Inflammatory macrophage (primary cell): Measurements from ENCODE around the gene FAM187B.
"Not testable (repeated sequence)": the region's sequence is repeated elsewhere in the genome, so short reads cannot be mapped to it uniquely, and the experiment has no call there.

ENCODE experiments used
- DNase-seq, 2 donors: peaks; one replicate each; pipeline ENCODE4 v3.0.0-alpha.2; 2020 to 2022

Gene FAM187B

DNA sequence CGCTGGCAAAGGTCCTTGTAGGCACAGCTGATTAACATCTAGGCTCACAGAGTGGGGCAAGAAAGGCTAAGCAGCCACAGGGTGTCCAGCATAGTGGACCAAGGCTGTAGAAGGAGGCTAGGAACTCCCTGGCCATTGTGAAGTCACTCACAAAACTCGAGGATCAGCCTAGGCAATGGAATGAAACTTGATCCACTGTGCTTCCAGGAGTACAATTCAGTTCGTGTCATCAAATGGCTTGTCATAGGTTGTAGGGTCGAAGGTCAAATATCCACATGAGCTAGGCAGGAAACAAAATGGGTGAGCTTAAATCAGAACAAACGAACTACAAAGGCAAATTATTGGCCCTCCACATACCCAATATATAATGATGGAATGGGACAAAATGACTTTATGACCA lies 4.4 kb upstream of the FAM187B start:
- DNase-seq: no peak

DNA sequence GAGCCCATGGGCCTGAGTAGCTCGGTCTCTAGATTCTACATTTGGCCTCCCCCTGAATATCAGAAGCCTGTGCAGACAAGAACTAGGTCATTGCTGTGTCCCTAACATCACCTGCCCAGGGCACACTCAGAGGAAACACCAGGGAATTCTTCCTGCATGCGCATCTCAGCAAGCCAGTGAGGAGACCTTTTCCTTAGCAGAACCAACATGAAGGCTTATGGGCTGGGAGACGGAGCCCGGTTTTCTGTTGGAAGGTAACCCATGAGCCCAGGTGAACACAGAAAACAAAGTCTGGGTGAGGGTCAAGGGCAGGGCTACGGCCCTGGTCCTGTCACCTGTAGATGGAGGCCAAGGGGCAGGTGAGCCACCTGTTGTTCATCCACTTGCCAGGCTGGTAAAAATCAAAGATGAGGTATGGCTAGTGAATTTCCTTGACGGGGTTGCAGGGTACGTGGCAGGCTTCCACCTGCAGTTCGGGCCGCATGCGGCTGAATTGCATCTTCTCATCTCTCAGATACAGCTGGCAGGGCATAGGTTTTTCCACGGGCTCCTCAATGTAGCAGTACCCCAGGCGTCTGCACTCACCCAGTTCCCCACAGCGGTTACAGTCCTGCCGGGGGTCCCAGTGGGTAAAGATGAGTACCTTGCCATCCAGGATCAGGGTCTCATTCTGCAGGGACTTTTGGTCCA lies 3.6 kb upstream of the FAM187B start:
- DNase-seq: no peak

DNA sequence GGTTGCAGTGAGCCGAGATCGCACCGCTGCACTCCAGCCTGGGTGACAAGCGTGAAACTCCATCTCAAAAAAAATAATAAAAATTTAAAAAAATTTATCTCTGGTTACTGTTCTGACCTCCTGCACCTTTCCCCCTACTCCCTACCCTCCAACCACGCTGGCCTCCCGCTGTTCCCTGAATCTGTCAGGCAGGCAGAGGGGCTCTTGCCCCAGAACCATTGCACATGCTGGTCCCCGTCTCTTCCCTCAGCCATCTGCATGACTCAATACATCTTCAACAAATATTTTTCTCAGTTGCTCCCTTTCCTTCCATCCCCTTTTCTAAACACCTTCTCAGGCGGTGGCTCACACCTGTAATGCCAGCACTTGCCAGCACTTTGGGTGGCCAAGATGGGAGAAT lies 1.1 kb upstream of the FAM187B start:
- no peak for DNase-seq

GRCh38 chr19:35226748-35227147 lies 1.8 kb downstream of the FAM187B start:
- no peak for DNase-seq

DNA sequence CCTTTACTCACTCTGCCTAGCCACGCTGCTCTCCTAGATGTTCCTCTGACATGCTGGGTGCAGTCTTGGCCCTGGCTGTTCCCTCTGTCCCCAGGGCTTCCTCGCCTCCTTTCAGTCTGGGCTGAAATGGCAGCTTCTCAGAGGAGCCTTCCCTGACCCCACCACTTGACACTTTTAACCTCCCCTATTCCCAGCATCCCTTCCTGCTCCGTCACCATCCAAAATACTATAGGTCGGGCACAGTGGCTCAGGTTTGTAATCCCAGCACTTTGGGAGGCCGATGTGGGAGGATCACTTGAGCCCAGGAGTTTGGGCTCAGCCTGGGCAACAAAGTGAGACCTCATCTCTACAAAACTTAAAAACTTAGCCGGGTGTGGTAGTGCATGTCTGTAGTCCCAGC lies 2.6 kb downstream of the FAM187B start:
- DNase-seq: no peak

DNA sequence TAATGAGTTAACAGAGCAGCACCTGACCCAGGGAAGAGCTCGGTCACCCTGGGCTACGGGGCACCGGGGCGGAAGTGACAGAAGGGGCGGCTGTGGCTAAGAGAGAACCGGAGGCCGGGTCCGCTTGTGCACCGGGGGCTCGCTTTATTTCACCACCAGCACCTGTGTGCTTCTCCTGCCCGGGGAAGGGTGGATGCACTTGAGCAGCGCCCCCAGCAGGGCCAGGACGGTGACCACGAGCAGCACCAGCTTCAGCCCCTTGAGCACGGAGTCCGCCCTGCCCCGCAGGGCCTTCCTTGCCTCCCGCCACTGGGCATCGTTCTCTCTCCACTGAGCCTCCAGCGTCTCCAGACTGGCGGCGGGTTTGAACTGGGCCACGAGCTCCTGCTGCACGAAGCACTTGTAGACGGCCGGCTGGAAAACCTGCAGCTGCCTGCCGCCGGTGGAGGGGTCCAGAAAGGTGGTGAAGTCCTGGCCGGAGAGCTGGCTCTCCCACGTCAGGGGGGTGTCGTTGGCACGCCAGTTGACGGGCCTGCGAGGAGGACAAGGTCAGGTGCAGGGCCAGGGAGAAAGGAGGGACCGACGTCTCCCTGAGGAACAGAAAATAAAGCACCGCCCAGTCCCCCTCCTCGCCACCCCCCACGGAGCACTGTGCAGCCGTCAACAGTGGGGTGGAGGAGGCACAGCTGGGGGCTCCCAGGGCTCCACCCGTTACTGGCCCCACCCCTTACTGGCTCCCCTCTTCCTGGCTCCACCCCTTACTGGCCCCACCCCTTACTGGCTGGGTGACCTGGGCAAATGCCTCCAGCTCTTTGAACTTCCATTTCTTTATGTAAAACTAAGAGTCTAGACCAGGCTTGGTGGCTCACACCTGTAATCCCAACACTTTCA lies 3.6 kb downstream of the FAM187B start:
- no peak for DNase-seq

DNA sequence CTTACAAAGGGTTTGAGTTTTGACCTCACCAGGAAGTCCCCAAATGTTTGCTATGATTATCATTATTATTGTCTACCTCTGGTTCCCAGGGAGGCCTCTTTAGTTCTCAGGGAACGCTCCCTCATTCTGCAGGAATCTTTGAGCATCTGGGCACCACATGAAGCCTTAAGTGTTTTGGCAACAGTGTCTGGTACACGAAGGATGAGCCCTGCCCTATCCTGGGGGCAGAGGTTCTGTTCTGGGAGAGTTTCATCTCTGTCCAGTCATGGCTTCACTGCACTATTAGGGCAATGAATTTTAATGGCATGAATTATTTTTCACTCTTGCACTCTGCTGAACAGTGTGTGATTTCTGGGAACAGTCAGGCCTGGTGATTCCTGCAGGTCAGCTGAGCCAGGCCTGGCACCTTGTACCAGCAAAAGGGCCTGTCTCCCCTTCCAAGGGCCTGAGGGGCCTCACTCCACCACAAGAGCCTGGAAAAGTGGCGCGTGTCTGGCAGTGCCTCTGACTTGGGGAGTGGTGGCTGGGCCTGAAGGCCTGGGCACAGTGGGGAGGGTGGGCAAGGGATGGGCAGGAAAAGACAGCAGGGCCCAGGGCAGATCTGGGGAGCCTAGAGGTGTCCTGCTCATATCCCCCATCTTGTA lies 4.6 kb downstream of the FAM187B start:
- DNase-seq: no peak

DNA sequence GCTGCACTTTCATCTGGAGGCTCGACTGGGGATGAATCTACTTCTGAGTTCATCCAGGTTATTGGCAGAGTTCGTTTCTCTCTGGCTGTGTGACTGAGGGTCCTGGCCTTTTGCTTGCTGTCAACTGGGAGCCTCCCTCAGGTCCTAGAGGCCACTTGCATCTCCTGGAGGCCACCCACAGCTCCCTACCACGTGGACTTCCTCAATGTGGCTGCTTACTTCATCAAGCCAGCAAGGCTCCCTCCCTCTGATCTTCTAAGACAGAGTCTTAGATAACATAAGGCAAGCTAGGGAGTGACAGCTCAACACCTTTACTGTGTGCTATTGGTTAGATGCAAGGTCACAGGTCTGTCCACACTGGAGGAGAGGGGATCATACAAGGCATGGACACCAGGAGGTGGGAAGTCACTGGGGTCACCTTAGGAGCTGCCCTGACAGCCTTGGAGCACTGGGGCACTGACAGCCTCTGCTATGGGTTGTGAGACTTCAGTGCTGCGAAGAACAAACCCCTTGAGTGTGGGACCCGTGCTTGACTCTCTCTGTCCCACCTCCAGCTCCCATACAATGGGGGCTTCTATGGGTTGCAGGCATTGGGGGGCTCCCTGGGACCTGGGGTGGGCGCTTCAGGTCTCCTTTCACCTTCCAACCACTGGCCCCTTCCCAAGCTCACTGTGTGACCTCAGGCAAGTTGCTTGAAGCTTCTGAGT lies 5.3 kb downstream of the FAM187B start:
- DNase-seq: peak; percentile 83 to 92

- DNase-seq: peak in 1 of 2 donors; percentile 31
Observed at GRCh38 chr19:35222373-35223015, 6.0 kb downstream of the FAM187B start.

DNA sequence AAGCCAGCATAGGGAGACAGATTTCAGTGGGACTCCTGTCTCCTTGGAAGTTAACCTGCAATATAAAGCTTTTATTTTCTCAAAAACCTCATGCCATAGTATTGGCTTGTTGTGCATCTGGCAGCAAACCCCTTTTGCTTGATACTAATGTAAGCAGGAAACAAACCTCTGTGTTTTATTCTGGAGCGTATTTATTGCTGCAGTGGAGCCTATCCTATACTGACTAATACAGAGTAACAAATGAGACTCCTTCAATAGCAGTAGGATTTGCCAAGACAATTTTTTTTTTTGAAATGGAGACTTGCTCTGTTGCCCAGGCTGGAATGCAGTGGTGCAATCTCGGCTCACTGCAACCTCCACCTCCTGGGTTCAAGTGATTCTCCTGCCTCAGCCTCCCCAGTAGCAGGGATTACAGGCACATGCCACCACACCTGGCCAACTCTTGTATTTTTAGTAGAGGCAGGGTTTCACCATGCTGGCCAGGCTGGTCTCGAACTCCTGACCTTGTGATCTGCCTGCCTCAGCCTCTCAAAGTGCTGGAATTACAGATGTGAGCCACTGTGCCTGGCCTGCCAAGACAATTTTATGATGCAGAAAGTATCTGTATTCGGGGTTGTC lies 7.5 kb downstream of the FAM187B start:
- DNase-seq: not testable (repeated sequence)

GRCh38 chr19:35220315-35220921 lies 8.1 kb downstream of the FAM187B start:
- DNase-seq: no peak

GRCh38 chr19:35219008-35219407 lies 9.5 kb downstream of the FAM187B start:
- no peak for DNase-seq

DNA sequence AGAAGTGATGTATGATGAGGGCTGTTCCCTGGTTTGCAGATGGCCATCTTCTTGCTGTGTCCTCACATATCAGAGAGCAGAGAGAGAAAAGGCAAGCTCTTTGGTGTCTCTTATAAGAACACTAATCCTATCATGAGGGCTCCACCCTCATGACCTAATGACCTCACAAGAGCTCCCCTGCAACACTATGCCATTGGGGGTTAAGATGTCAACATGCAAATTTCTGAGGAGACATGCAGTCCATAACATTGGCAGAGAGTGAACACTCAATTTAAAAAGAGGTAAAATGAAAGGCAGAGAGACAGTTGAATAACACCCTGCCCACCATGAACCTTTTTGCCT lies 10.9 kb downstream of the FAM187B start:
- DNase-seq: peak in 1 of 2 donors; percentile 71

- peak; percentile 95 for DNase-seq
Observed at GRCh38 chr19:35216833-35217648, 11.5 kb downstream of the FAM187B start.

DNA sequence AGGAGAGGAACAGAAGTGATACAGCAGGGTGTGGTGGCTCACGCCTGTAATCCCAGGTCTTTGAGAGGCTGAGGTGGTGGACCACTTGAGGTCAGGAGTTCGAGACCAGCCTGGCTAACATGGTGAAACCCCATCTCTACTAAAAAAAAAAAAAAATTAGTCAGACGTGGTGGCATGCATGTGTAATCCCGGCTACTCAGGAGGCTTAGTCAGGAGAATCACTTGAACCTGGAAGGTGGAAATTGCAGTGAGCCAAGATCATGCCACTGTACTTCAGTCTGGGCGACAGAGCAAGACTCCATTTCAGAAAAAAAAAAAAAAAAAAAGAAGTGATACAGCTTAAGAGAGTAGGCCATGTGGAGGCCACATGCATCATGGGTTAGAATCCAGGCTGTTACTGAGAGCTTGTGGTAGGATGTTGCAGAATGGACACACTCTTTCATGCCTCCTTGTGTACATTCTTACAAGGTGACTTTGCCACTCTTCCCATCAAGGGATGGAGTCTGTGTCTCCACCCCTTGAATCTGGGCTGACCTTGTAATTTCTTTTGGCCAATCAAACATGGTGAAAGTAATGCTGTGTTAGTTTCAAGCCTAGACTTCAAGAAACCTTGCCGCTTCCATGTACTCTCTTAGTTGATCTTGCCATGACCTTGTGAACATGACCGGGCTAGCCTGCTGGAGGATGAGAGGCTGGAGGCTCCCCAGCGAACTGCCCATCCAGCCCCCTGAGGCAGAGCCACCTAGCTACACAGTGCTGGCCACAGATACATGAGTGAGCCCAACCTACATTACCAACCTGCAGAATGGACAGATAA lies 12.3 kb downstream of the FAM187B start:
- DNase-seq: peak in 1 of 2 donors; percentile 21

DNA sequence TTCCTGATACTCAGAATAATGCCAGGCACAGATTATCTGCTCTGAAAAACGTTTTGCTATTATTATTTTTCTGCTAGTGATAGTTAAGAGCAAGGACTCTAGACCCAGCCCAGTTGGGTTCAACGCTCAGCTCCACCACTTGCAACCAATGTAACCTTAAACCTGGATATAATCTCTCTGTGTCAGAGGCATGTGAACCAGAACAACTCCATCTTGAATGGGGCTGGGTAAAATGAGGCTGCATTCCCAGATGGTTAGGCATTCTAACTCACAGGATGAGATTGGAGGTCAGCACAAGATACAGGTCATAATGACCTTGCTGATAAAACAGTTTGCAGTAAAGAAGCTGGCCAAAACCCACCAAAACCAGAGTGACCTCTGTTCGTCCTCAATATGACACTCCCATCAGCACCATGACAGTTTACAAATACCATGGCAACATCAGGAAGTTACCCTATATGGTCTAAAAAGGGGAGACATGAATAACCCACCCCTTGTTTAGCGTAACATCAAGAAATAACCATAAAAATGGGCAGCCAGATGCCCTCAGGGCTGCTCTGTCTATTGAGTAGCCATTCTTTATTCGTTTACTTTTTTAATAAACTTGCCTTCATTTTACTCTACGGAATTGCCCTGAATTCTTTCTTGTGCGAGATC lies 13.6 kb downstream of the FAM187B start:
- no peak for DNase-seq

DNA sequence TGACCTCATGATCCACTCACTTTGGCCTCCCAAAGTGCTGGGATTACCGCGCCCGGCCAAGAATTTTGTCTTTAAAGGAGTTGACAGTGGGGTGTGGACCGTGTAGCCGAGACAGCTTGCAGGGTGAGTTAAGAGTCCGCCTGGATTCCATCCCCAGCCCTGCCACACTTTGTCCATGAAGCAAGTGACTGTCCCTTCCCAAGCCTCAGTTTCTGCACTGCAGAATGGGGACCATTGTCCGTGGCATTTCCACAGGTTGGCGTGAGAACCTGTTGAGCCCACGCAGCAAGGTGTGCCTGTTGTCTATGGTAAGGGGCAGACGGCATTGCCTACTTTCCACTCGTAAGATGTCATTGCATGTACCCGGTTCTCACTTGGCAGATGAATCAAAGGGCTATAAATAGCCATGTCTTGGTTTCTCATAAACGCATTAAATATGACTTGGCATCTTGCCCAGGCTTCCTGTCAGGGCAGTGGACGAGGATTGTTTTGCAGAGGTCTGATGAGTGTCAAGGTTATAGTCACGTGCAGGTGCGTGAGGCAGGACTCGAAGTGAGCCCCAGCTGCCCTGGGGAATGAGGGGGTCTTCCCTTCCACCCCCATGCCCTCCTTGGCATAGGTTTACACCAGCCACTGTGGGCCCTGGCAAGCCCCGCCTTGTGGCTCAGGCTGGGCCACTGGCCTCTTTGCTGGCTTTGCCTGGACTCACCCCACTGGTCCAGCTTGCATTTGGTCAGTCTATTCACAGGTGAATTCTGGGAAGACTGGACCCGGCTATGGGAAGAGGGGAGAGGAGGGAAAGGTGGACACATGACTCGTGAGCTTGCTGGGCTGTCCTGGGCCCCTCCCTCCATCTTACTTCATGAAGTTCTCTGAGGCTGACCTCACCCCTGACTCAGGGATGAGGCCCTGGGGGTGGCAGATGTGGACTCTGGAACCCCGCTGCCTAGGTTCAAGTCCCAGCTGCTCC lies 14.6 kb downstream of the FAM187B start:
- DNase-seq: peak; percentile 92 to 94

- no peak for DNase-seq
Observed at GRCh38 chr19:35212241-35212640, 16.3 kb downstream of the FAM187B start.
